GM19397 (cell line): ENCODE measurements around the gene TPTE.
"Not testable (repeated sequence)": the region's sequence is repeated elsewhere in the genome, so short reads cannot be mapped to it uniquely, and the experiment has no call there.

Source experiments
- ATAC-seq: cut with Tn5 transposase; IDR thresholded peaks from one replicate; pipeline ENCODE4 v1.9.1; 2021; ENCODE audit warnings: mild to moderate bottlenecking, moderate library complexity; ENCODE audit not compliant: unreplicated experiment

The TPTE gene

GRCh38 chr21:10616061-10616460 lies 94.7 kb downstream of the TPTE start:
- ATAC-seq = not testable (repeated sequence)

GRCh38 chr21:10616535-10616934 lies 95.2 kb downstream of the TPTE start:
- ATAC-seq = no peak

DNA sequence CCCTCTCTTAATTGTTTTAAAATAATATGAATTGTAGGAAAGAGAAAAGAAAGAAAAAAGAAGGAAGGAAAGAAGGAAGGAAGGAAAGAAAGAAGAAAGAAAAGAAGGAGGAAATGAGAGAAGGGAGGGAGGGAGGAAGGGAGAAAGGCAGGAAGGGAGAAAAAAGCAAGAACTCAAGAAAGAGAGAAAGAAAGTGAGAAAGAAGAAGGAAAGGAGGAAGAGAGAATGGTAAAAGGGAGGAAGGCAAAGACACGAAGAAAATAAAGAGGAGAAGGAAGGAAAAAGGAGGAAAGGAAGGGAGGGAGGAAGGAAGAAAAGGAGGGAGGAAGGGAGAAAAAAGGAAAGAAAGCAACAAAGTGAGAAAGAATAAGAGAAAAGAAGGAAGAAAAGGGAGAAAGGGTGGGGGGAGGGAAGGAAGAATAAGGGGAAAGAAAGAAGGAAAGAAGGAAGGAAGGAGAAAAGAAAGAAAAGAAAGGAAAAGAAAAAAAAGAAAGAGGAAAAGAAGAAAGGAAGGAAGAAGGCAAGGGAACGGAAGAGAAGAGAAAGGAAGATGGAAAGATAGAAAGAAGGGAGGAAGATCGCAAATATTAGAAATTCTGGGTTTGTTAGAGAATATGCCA lies 95.9 kb downstream of the TPTE start:
- not testable (repeated sequence) for ATAC-seq

DNA sequence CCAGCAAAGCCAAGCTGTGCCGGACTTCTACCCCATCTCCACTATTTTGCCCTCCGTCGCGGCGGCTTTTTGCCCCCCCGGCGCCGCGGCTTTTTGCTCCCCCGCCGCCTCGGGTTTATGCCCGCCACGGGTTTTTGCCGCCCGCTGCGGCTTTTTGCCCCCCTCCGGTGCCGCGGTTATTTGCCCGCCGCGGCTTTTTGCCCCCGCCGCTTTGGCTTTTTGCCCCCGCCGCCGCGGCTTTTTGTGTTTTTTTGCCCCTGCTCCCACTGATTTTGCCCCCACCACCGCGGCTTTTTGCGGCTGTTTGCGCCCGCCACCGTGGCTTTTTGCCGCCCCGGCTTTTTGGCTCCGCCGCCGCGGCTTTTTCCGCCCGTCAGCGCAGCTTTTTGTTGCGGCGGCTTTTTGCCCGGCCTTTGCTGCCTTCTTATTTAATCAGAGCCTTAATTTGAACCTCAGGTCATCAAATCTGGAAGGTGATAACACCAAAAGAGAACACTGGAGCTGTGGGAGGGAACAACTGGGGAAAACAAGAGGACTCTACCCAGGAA lies 106.0 kb downstream of the TPTE start:
- no peak for ATAC-seq

GRCh38 chr21:10629239-10629638 lies 107.9 kb downstream of the TPTE start:
- not testable (repeated sequence) for ATAC-seq

GRCh38 chr21:10630829-10631228 lies 109.4 kb downstream of the TPTE start:
- ATAC-seq = not testable (repeated sequence)

DNA sequence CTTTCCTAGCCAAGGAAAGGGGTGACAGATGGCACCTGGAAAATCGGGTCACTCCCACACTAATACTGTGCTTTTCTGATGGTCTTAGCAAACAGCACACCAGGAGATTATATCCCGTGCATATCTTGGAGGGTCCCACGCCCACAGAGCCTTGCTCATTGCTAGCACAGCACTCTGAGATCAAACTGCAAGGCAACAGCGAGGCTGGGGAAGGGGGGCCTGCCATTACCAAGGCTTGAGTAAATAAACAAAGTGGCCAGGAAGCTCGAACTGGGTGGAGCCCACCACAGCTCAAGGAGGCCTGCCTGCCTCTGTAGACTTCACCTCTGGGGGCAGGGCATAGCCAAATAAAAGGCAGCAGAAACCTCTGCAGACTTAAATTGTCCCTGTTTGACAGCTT lies 109.9 kb downstream of the TPTE start:
- ATAC-seq = not testable (repeated sequence)

DNA sequence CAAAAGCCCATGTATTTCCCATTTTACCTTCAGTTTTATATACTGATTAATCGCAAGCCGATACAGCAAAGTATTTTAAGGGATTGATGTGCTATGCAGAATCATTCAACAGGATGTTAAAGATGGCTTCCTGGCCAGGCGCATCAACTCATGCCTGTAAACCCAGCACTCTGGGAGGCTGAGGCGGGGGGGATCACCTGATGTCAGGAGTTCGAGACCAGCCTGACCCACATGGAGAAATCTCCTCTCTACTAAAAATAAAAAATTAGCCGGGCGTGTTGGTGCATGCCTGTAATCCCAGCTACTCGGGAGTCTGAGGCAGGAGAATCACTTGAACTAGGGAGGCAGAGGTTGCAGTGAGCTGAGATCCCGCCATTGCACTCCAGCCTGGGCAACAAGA lies 116.8 kb downstream of the TPTE start:
- not testable (repeated sequence) for ATAC-seq

DNA sequence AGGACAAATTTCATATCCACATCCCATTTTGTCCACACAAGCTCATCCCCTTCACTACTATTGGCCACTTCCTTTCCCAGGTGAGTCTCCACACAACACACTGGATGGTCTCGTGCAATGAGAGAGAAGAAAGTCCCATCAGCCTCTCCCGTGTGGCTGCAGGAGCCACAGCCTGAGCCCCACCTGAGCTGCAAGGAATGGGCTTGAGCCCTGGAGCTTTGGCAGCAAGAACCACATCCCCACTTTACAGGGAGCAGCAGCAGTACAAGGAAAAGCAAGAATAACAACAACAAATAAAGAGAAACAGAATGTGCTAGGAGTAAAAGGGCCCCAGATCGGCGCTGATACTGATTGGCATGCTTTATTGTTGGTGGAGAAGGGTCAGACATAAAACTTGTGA lies 117.7 kb downstream of the TPTE start:
- no peak for ATAC-seq

DNA sequence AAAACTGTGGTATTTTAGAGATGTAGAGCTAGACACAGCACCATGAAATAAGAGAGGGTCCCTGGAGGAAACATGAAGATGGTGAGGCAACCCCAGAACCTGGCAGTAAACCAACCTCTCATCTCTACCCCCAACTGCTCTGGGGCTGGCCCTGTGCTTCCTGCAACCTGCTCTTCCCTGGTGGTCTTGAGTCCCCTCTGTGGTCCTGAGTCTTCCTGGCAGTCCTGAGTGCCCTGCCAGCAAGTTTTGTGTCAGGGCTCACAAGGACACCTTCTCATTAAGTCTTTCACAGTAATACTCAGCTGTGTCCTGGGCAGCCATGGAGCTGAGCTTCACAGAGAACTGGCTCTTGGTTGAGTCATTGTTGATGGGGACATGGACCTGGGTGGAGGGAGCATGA lies 118.4 kb downstream of the TPTE start:
- ATAC-seq = not testable (repeated sequence)

GRCh38 chr21:10640446-10640845 lies 119.1 kb downstream of the TPTE start:
- no peak for ATAC-seq

DNA sequence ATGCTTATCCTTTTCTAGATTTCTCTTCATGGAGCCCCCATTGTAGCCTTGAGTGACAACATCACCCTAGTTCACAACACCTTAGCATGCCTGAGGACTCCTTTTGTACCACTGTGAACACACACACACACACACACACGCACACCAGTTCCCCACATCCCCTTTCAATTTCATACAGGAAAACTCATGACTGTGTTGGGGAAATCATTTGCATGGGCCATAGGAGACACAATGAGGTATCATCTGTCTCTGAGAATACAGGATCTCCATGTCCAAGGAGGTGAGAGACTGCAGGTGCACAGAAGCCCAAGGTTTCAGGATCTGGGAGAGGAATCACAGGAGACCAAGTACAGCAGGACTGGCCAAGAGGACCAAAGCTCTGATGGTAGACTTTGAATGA lies 119.7 kb downstream of the TPTE start:
- no peak for ATAC-seq

- not testable (repeated sequence) for ATAC-seq
Measured at GRCh38 chr21:10645667-10646066, 124.3 kb downstream of the TPTE start.

DNA sequence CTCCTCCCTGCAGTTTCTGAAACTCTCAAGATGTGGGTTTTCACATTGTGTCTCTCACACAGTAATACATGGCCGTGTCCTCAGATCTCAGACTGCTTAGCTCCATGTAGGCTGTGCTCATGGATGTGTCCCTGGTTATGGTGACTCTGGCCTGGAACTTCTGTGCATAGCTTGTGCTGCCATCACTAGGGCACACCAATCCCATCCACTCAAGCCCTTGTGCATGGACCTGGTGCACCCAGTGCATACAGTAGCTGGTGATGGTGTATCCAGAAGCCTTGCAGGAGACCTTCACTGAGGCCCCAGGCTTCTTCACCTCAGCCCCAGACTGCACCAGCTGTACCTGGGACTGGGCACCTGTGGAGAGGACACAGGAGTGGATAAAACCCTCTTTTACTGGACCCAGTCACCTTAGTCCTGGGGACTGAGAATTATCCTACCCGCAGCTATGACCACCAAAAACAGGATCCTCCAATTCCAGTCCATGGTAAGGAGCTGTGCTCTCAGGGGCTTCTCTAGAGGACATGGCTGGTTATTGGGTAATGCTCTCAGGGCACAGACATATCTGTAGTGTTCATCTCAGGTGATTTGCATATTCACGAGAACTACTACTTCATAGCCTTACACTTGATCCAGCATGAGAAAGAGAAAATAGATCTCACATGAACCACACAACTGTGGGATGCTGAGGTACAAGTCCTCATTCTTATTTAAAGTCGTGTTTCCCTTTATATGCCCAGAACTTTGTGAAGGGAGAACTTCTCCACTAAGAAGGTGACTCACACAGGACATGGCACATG lies 128.2 kb downstream of the TPTE start:
- not testable (repeated sequence) for ATAC-seq

DNA sequence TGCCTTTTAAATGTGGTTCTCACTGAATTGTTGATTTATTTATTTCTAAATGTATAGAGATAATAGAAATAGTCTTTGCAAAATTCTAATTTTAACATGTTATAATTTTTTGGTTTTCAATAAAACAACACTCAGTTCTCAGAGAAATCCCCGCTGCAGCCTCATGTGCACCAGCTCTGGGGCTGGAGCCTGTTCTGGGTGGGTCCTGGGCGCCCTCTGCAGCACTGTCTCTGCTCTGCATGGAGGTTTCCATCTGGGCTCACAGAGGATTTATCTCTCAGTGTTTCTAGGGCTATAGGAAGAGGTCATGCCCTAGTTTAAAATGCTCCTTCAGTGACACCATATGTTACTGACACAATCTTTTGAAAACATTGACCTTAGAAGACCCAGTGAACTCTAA lies 128.9 kb downstream of the TPTE start:
- not testable (repeated sequence) for ATAC-seq
